ENCODE measurements around the gene VPS26C.

Gene VPS26C

DNA sequence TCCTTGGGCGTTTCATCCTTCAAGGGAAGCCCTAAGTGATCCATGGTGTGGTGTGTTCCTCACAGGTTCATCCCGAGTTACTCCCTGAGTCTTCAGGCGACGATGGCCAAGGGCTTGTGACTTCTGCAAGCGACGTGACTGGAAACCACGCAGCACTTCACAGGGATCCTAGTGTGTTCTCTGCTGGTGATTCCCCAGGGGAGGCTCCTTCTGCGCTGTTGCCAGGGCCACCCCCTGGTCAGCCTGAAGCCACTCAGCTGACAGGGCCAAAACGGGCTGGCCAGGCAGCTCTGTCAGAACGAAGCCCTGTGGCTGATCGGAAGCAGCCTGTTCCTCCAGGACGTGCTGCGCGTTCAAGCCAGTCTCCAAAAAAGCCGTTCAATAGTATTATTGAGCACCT, 71.5 kb downstream of the VPS26C start:
- peaks cover 89% of the 10 kb centered on the region; the same call in 1 of the 2 replicates for H3K36me3 ChIP-seq (ENCODE audit: insufficient read depth, low read length)
- H3K4me1 ChIP-seq (ENCODE audit: insufficient read depth, low read length, poor library complexity, severe bottlenecking), result no peaks in the 10 kb centered on the region
- H3K9ac ChIP-seq (ENCODE audit: low read depth, low read length, poor library complexity, severe bottlenecking), result no peak overlapping the region
- no peaks in the 10 kb centered on the region for H3F3A ChIP-seq (ENCODE audit: low read depth)
- no peaks in the 10 kb centered on the region for H4K20me1 ChIP-seq (ENCODE audit: insufficient read depth, low read length, poor library complexity, severe bottlenecking)
- H3K79me2 ChIP-seq (ENCODE audit: insufficient read depth, low read length), result no peaks in the 10 kb centered on the region
- no peaks in the 10 kb centered on the region for H3K9me2 ChIP-seq (replicated peaks; ENCODE audit: low read depth, low read length)
- no peak overlapping the region for H3K4me2 ChIP-seq (ENCODE audit: low read depth, low read length, poor library complexity, severe bottlenecking)
- H3K9me3 ChIP-seq (ENCODE audit: insufficient read depth, low read depth, low read length), result no peaks in the 10 kb centered on the region
- no peaks in the 10 kb centered on the region for H3K27me3 ChIP-seq (ENCODE audit: insufficient read depth, low read length, poor library complexity, severe bottlenecking)
- TF ChIP-seq EZH2phosphoT487 (IDR thresholded peaks at IDR 0.05; ENCODE audit: borderline replicate concordance) (no peak), CTCF (conservative IDR thresholded peaks at IDR 0.05; ENCODE audit: low read length) (no peak)
- no peak overlapping the region for H3K4me3 ChIP-seq (ENCODE audit: low read length, poor library complexity, severe bottlenecking)
- no peak overlapping the region for H2AFZ ChIP-seq (ENCODE audit: low read length)

- H3K9me2 ChIP-seq (replicated peaks; ENCODE audit: low read depth, low read length), result no peaks in the 10 kb centered on the region
- no peaks in the 10 kb centered on the region for H3K4me1 ChIP-seq (ENCODE audit: insufficient read depth, low read length, poor library complexity, severe bottlenecking)
- H3K9me3 ChIP-seq (ENCODE audit: insufficient read depth, low read depth, low read length), result no peaks in the 10 kb centered on the region
- TF ChIP-seq CTCF (conservative IDR thresholded peaks at IDR 0.05; ENCODE audit: low read length), result no peak
- no peak for TF ChIP-seq EZH2phosphoT487 (IDR thresholded peaks at IDR 0.05; ENCODE audit: borderline replicate concordance)
- H4K20me1 ChIP-seq (ENCODE audit: insufficient read depth, low read length, poor library complexity, severe bottlenecking), result no peaks in the 10 kb centered on the region
- H3K9ac ChIP-seq (ENCODE audit: low read depth, low read length, poor library complexity, severe bottlenecking), result no peak overlapping the region
- no peak overlapping the region for H2AFZ ChIP-seq (ENCODE audit: low read length)
- peaks cover 87% of the 10 kb centered on the region; the same call in 1 of the 2 replicates for H3K36me3 ChIP-seq (ENCODE audit: insufficient read depth, low read length)
- no peak overlapping the region for H3K4me3 ChIP-seq (ENCODE audit: low read length, poor library complexity, severe bottlenecking)
- no peaks in the 10 kb centered on the region for H3F3A ChIP-seq (ENCODE audit: low read depth)
- H3K79me2 ChIP-seq (ENCODE audit: insufficient read depth, low read length), result no peaks in the 10 kb centered on the region
- no peaks in the 10 kb centered on the region for H3K27me3 ChIP-seq (ENCODE audit: insufficient read depth, low read length, poor library complexity, severe bottlenecking)
- no peak overlapping the region for H3K4me2 ChIP-seq (ENCODE audit: low read depth, low read length, poor library complexity, severe bottlenecking)
These were observed 72.1 kb downstream of the VPS26C start for GRCh38 chr21:37195059-37195458.

DNA sequence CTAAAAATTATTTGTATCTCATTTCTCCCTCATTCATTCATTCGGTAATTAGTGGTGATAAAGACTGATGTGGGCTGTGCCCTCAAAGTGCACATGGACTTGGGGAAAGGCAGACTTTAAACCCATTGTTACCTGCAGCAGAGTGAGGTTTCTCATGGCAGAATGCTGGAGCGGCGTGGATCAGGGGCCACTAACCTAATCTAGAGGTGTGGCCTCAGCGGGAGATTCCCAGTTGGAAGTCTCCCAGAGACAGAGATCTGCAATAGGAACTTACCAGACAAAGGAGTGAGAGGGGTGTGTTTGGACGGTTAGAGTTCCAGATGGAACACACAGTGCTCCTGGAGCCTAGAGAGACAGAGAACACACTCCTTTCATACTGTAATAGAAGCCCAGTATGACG, 73.5 kb downstream of the VPS26C start:
- peaks cover 86% of the 10 kb centered on the region; the same call in 1 of the 2 replicates for H3K36me3 ChIP-seq (ENCODE audit: insufficient read depth, low read length)
- TF ChIP-seq CTCF (conservative IDR thresholded peaks at IDR 0.05; ENCODE audit: low read length) (no peak), EZH2phosphoT487 (IDR thresholded peaks at IDR 0.05; ENCODE audit: borderline replicate concordance) (no peak)
- H3K9ac ChIP-seq (ENCODE audit: low read depth, low read length, poor library complexity, severe bottlenecking), result no peak overlapping the region
- H4K20me1 ChIP-seq (ENCODE audit: insufficient read depth, low read length, poor library complexity, severe bottlenecking), result no peaks in the 10 kb centered on the region
- H3K9me3 ChIP-seq (ENCODE audit: insufficient read depth, low read depth, low read length), result no peaks in the 10 kb centered on the region
- no peak overlapping the region for H2AFZ ChIP-seq (ENCODE audit: low read length)
- no peak overlapping the region for H3K4me3 ChIP-seq (ENCODE audit: low read length, poor library complexity, severe bottlenecking)
- no peaks in the 10 kb centered on the region for H3K9me2 ChIP-seq (replicated peaks; ENCODE audit: low read depth, low read length)
- H3K4me1 ChIP-seq (ENCODE audit: insufficient read depth, low read length, poor library complexity, severe bottlenecking), result no peaks in the 10 kb centered on the region
- no peaks in the 10 kb centered on the region for H3F3A ChIP-seq (ENCODE audit: low read depth)
- H3K79me2 ChIP-seq (ENCODE audit: insufficient read depth, low read length), result no peaks in the 10 kb centered on the region
- no peaks in the 10 kb centered on the region for H3K27me3 ChIP-seq (ENCODE audit: insufficient read depth, low read length, poor library complexity, severe bottlenecking)
- no peak overlapping the region for H3K4me2 ChIP-seq (ENCODE audit: low read depth, low read length, poor library complexity, severe bottlenecking)
